ENCODE data around the gene NTSR1.
"Not testable (repeated sequence)": the region's sequence is repeated elsewhere in the genome, so short reads cannot be mapped to it uniquely, and the experiment has no call there.

NTSR1 gene

GRCh38 chr20:62674370-62674769, 34.3 kb upstream of the NTSR1 start:
- DNase-seq (ENCODE audit: low read depth in 4 of 4, low spot score in 1 of 4) = no peak

- DNase-seq (ENCODE audit: low read depth in 4 of 4, low spot score in 1 of 4) = no peak
Measured at GRCh38 chr20:62675156-62675876, 33.3 kb upstream of the NTSR1 start.

- DNase-seq (ENCODE audit: low read depth in 4 of 4, low spot score in 1 of 4) = no peak
Measured at GRCh38 chr20:62675877-62676260, 32.8 kb upstream of the NTSR1 start.

DNA sequence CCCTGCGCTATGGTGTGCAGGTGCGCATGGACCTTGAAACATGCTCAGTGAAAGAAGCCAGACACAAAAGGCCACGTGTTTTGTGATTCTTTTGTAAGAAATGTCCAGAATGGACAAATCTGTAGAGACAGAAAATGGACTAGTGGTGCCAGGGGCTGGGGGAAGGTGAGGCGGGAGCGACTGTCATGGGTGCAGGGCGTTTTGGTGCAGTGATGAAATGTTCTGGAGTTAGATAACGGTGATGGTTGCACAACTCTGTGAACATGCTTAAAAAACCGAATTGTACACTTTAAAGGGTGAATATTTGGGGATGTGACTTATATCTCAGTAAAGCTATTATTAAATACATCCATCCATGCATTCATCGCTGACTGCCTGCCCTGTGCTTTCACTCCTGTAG, 31.7 kb upstream of the NTSR1 start:
- DNase-seq (ENCODE audit: low read depth in 4 of 4, low spot score in 1 of 4) = no peak

- DNase-seq (ENCODE audit: low read depth in 4 of 4, low spot score in 1 of 4) = no peak
Measured at GRCh38 chr20:62677678-62678077, 31.0 kb upstream of the NTSR1 start.

GRCh38 chr20:62678553-62678952, 30.1 kb upstream of the NTSR1 start:
- DNase-seq (ENCODE audit: low read depth in 4 of 4, low spot score in 1 of 4) = no peak

DNA sequence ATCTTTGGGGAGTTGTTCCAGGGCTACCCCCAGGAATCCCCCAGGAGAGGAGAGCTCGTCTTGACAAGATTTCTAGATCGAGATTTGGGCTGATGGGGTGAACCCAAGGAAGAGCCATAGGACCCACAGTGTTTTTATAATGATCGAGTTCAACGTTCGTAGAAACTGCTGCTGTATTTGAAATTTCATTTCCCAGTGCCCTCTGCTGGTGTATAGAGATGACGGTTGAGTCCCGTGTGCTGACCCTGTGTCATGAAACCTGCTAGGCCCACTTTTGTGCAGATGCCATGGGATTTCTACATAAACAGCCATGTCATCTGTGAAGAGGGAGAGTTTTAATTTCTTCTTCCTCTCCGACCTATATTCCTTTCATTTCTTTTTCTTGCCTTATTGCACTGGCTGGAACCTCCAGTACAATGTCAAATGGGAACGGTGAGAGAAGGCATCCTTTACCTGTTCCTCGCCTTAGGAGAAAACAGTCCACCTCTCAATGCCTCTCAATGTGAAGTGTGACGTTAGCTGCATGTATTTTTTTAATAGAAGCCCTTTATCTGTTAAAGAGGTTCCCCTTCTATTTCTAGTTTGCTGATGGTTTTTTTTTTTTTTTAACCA, 28.6 kb upstream of the NTSR1 start:
- no peak for DNase-seq (ENCODE audit: low read depth in 4 of 4, low spot score in 1 of 4)

- no peak for DNase-seq (ENCODE audit: low read depth in 4 of 4, low spot score in 1 of 4)
Measured at GRCh38 chr20:62682912-62683517, 25.6 kb upstream of the NTSR1 start.

DNA sequence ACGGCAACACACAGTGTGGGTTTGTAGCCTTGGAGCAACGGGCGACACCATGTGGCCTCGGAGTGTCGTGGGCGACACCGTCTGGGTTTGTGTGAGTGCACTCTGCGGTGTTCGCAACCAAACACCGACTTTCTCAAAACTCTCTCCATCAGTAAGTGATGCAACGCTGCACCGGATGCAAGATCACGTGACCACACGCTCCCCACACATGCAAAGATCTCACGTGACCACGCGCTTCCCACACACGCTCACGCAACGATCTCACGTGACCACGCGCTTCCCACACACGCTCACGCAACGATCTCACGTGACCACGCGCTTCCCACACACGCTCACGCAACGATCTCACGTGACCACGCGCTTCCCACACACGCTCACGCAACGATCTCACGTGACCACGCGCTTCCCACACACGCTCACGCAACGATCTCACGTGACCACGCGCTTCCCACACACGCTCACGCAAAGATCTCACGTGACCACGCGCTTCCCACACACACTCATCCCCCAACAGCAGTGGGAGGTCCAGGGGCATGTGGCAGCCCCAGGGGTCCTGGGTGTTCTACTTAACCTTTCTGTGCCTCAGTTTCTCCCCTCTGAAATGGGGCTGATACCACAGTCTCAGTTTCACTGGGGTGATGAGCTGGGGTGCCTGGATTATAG, 24.8 kb upstream of the NTSR1 start:
- DNase-seq (ENCODE audit: low read depth in 4 of 4, low spot score in 1 of 4) = not testable (repeated sequence)

DNA sequence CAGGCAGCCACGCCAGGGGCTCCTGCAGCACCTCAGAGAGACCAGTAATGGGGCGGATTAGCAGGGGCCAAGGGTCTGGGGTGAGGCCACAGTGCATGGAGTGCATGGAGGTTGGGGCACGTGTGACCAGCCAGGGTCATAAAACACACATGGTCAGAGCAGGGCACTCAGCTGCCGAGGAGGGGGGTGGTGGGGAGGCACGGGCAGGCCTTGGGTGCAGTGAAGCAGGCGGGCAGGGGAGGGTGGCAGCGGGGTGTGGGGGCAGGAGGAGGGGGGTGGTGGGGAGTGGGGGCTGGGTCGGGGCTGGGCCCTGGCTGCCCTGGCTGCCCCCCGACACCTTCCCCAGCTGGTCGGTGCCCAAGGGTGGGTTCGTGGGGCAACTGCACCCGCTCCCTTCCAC, 23.7 kb upstream of the NTSR1 start:
- DNase-seq (ENCODE audit: low read depth in 4 of 4, low spot score in 1 of 4) = no peak

GRCh38 chr20:62685781-62686555, 22.7 kb upstream of the NTSR1 start:
- DNase-seq (ENCODE audit: low read depth in 4 of 4, low spot score in 1 of 4) = no peak

DNA sequence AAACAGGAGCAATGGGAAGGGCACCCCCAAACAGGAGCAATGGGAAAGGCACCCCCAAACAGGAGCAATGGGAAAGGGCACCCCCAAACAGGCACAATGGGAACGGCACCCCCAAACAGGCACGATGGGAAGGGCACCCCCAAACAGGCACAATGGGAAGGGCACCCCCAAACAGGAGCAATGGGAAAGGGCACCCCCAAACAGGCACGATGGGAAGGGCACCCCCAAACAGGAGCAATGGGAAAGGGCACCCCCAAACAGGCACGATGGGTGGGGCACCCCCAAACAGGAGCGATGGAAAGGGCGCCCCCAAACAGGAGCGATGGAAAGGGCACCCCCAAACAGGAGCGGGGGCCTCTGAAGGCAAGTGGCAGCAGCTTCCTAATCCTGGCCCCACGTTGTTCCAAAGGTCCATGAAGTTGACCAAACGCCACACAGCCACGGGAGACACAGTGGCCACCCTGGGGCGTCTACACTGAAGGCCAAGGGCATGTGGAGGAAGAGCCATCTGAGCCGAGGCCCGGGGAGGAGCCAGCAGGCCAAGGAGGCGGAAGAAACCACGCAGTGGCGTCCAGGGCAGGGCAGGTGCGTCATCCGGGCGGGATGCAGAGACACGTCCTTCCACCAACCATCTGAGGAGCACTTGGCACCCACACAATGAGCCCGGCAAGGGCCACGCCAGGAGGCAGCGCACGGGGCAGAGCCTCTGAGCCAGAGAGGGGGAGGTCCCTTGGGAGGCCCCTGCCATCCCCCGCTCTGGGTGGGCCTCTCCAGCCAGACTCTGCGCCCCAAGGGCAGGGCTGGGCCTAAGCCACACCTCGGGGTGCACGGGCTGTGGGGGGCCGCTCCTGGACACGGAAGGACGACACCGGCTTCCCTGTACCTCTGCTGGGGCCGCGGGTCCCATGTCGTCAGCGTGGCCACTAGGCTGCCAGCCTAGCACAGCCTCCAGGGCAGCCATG, 21.5 kb upstream of the NTSR1 start:
- no peak for DNase-seq (ENCODE audit: low read depth in 4 of 4, low spot score in 1 of 4)

- DNase-seq (ENCODE audit: low read depth in 4 of 4, low spot score in 1 of 4) = no peak
Measured at GRCh38 chr20:62688083-62688482, 20.6 kb upstream of the NTSR1 start.

DNA sequence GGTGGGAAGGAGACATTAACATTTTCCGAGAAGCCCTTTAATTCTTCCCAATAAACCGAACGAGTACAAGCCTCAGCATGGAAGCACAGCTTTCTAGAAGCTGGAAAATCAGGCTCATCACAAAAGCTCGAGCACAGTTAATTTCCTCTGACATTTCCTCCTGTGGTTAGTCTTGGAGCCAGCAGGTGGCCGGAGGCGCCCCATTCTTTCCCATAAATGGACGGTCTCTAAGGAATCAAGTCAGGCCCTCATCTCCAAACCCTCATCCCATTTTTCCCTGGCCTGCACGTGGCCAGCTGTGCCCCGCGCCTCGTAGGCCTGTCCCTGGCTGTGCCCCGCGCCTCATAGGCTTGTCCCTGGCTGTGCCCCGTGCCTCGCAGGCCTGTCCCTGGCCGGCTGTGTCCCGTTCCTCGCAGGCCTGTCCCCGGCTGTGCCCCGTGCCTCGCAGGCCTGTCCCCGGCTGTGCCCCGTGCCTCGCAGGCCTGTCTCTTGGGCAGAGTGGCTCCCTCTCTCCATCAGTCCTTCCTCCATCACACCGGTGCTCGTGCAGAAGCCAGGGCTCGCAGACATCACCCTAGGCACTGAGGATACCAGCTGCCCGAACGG, 19.7 kb upstream of the NTSR1 start:
- DNase-seq (ENCODE audit: low read depth in 4 of 4, low spot score in 1 of 4) = no peak

DNA sequence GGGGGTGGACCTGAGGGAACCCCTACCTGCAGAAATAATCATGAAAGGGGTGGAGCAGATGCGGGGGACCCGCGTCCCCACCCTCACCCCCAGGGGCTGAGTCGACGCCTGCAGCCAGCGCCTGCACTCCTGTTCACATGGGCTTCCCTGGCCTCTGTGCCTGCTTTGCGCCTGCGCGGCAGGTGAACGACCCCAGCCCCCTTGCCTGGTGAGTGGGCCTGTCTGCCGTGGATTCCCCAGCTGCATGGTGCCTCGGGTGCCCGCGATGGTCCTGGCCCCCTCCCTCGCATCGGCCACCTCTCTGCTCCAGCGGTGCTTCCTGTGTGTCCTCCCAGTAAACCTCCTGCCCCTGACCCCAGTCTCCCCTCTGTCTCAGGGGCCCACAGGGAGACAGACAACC, 18.8 kb upstream of the NTSR1 start:
- no peak for DNase-seq (ENCODE audit: low read depth in 4 of 4, low spot score in 1 of 4)

- no peak for DNase-seq (ENCODE audit: low read depth in 4 of 4, low spot score in 1 of 4)
Measured at GRCh38 chr20:62690261-62690820, 18.3 kb upstream of the NTSR1 start.

- DNase-seq (ENCODE audit: low read depth in 4 of 4, low spot score in 1 of 4) = no peak
Measured at GRCh38 chr20:62691487-62691886, 17.1 kb upstream of the NTSR1 start.

GRCh38 chr20:62692176-62692575, 16.5 kb upstream of the NTSR1 start:
- no peak for DNase-seq (ENCODE audit: low read depth in 4 of 4, low spot score in 1 of 4)

DNA sequence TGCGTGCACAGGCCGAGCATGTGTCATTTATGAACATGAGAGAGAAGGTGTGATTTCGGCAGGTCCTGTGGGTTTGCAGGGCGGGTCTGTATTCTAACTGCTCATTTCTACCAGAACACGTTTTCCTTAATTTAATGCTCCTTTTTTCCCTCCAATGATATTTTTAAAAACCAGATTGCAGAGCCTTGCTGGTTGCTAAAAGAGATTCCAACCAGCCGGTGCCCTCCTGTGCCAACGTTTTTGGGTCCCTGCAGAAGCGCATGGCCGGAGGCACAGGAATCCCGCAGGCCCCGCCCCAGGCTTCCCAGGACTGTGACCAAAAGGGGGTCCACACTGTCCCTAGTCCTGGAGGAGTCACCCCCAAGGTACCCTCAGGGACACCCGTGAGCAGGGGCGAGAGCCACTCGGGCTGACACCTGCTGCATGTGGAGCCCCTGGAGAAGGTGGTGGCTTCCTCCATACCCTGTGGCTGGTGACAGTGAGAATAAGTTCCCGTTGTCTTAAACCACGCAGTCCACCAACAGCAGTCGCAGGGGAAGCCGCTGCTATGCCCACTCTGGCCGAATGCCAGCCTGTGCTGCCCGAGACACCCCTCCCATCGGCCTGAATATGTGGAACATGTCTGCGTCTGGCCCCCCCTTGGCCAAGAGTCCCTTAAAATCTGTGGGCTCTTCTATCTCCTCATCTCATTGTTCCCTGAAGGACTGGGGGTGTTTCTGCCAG, 15.7 kb upstream of the NTSR1 start:
- no peak for DNase-seq (ENCODE audit: low read depth in 4 of 4, low spot score in 1 of 4)

Data from stimulated activated CD4-positive, alpha-beta T cell treated with anti-CD3 and anti-CD28 coated beads, Interleukin-1b, Interleukin-23, amount 100 ng/mL, for 24 hours (primary cell).